OCI-LY3 (cell line): ENCODE measurements around the gene ACACA.
A peak's percentile ranks its signal among the peaks of the same experiment; 100 is the strongest.
"Not testable (repeated sequence)": the region's sequence is repeated elsewhere in the genome, so short reads cannot be mapped to it uniquely, and the experiment has no call there.

ENCODE experiments used
- H2AFZ ChIP-seq: fragments of 200-600, 300-600 bp; shearing (Covaris generic); 2 replicates; pipeline ENCODE4 v1.6.0; 2014; ENCODE audit warnings: antibody characterized with exemption, low read depth, low read length
- H3K27ac ChIP-seq: fragments of 200-600, 300-600 bp; sonication (generic); 2 replicates; pipeline ENCODE4 v1.5.1; 2014; ENCODE audit warnings: mild to moderate bottlenecking, low read length, moderate library complexity, mixed read lengths
- H3K27me3 ChIP-seq: fragments of 200-600, 300-600 bp; sonication (generic); 2 replicates; pipeline ENCODE4 v1.6.1; 2014; ENCODE audit warnings: low read depth, low read length, mixed read lengths
- H3K36me3 ChIP-seq: fragments of 200-600, 300-600 bp; sonication (generic); replicated peaks from 2 replicates; pipeline ENCODE3; 2014; ENCODE audit warnings: low read depth, low read length, mixed read lengths
- H3K4me1 ChIP-seq: fragments of 300-600, 200-600 bp; sonication (generic); 2 replicates; pipeline ENCODE4 v1.6.1; 2014; ENCODE audit warnings: low read length, mixed read lengths
- H3K4me2 ChIP-seq: fragments of 200-600, 300-600 bp; sonication (generic); 2 replicates; pipeline ENCODE4 v1.6.1; 2014; ENCODE audit warnings: low read length, mixed read lengths
- H3K4me3 ChIP-seq: fragments of 300-600, 200-600 bp; sonication (generic); 2 replicates; pipeline ENCODE4 v1.5.1; 2014; ENCODE audit warnings: antibody characterized with exemption, mild to moderate bottlenecking, low read length, moderate library complexity
- H3K79me2 ChIP-seq: fragments of 300-600, 200-600 bp; shearing (Covaris generic); 2 replicates; pipeline ENCODE4 v1.6.1; 2014; ENCODE audit warnings: mild to moderate bottlenecking, low read length, mixed read lengths
- H3K9ac ChIP-seq: fragments of 300-600, 200-600 bp; shearing (Covaris generic); 2 replicates; pipeline ENCODE4 v1.6.0; 2014; ENCODE audit warnings: mild to moderate bottlenecking, low read length, moderate library complexity
- H3K9me3 ChIP-seq: fragments of 200-600, 300-600 bp; shearing (Covaris generic); 2 replicates; pipeline ENCODE4 v1.6.1; 2014; ENCODE audit warnings: low read length, mixed read lengths; ENCODE audit not compliant: insufficient read depth
- H4K20me1 ChIP-seq: fragments of 200-600, 300-600 bp; sonication (generic); 2 replicates; pipeline ENCODE4 v1.6.1; 2016; ENCODE audit warnings: low read length, mixed read lengths; ENCODE audit not compliant: insufficient read depth
- EZH2phosphoT487 ChIP-seq: fragments of 200-600 bp; shearing (Covaris generic); IDR thresholded peaks from 2 replicates; pipeline ENCODE4 v1.6.1; 2018; ENCODE audit warnings: antibody characterized with exemption, mixed run types, low read depth
- TF ChIP-seq, protein P1 (sequence below): fragments of 200-600, 300-600 bp; sonication (generic); IDR thresholded peaks from 2 replicates; pipeline ENCODE4 v1.5.1; 2014; ENCODE audit warnings: antibody characterized with exemption, low read length, low read depth

The ACACA gene

DNA sequence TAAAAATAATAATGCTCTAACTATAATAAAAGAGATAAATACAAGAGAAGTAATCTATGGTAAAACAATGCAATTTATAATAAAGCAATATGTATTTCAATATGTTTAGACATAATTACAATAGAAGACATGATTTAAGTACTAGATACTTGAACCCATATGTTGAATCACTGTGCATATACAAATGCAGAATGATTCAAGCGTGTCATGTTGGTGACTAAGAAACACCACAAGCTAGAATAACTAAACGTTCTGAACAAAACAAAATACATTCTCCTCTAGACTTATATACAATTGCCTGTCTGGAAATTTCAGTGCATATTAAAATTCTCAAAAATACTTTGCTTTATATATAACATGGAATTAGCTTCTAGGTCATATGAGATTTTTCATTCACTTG, 11.2 kb upstream of the ACACA start:
- Histone ChIP-seq H3K9me3 (no peaks in the 10 kb centered on the region), H3K27me3 (no peaks in the 10 kb centered on the region), H3K4me2 (no peak overlapping the region), H3K79me2 (peaks cover 7% of the 10 kb centered on the region; the same call in 1 of the 2 replicates), H3K36me3 (peaks cover 23% of the 10 kb centered on the region), H2AFZ (no peak overlapping the region), H3K27ac (no peak overlapping the region), H4K20me1 (no peaks in the 10 kb centered on the region), H3K4me1 (peaks cover 5% of the 10 kb centered on the region; the same call in 1 of the 2 replicates), H3K4me3 (no peak overlapping the region), H3K9ac (no peak overlapping the region)
- TF ChIP-seq, protein P1, sequence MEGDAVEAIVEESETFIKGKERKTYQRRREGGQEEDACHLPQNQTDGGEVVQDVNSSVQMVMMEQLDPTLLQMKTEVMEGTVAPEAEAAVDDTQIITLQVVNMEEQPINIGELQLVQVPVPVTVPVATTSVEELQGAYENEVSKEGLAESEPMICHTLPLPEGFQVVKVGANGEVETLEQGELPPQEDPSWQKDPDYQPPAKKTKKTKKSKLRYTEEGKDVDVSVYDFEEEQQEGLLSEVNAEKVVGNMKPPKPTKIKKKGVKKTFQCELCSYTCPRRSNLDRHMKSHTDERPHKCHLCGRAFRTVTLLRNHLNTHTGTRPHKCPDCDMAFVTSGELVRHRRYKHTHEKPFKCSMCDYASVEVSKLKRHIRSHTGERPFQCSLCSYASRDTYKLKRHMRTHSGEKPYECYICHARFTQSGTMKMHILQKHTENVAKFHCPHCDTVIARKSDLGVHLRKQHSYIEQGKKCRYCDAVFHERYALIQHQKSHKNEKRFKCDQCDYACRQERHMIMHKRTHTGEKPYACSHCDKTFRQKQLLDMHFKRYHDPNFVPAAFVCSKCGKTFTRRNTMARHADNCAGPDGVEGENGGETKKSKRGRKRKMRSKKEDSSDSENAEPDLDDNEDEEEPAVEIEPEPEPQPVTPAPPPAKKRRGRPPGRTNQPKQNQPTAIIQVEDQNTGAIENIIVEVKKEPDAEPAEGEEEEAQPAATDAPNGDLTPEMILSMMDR: no peak
- no peak for TF ChIP-seq EZH2phosphoT487

DNA sequence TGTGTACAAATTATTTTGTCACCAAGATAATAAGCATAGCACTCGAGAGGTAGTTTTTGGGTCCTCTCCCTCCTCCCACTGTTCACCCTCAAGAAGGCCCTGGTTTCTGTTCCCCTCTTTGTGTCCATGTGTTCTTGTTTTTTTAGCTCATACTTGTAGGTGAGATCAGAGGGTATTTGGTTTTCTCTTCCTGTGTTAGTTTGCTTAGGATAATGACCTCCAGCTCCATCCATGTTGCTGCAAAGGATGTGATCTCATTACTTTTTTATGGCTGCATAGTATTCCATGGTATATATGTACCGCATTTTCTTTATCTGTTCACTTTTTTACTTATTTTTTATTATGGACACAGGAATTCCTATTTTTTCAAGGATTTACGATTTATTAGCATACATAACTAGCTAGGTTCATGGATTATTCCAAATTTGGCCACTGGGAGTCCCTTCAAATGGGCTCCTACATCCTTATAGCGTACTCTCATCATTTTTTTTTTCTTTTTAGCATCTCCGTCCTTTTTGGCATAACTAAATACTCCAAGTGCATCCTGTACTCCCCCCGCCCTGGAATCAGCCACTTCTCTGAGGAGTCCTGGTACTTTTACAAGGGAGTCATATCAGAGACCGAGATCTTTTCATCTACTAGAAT, 7.4 kb upstream of the ACACA start:
- Histone ChIP-seq H3K79me2 (peaks cover 17% of the 10 kb centered on the region), H3K4me1 (peaks cover 5% of the 10 kb centered on the region; the same call in 1 of the 2 replicates), H3K9me3 (no peaks in the 10 kb centered on the region), H4K20me1 (no peaks in the 10 kb centered on the region), H3K4me3 (no peak overlapping the region), H3K4me2 (no peak overlapping the region), H3K27ac (no peak overlapping the region), H3K27me3 (no peaks in the 10 kb centered on the region), H3K36me3 (peaks cover 25% of the 10 kb centered on the region), H3K9ac (no peak overlapping the region), H2AFZ (no peak overlapping the region)
- TF ChIP-seq, protein P1: 0 out of 2 replicates have a peak, but pooled peaks have one; percentile 7
- no peak for TF ChIP-seq EZH2phosphoT487

DNA sequence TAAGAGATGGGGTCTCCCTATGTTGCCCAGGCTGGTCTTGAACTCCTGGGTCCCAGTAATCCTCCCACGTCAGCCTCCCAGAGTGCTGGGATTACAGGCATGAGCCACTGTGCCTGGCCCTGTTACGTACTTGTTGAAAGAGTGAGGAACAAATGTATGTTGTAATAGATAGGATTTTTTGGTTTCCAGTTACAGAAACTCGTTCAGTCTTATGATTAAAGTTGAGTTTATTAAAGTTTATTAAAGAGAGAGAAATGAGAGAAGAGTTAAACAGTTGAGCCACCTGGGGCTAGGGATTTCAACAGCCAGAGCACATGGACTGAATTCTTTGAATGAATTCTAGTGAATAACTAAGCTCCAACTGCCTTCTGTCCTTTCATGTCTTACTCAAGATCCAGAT, 3.7 kb upstream of the ACACA start:
- Histone ChIP-seq H4K20me1 (no peaks in the 10 kb centered on the region), H3K79me2 (peaks cover 47% of the 10 kb centered on the region), H3K9ac (no peak overlapping the region), H3K9me3 (no peaks in the 10 kb centered on the region), H3K27ac (no peak overlapping the region), H2AFZ (no peak overlapping the region), H3K4me1 (peaks cover 16% of the 10 kb centered on the region), H3K4me2 (no peak overlapping the region), H3K36me3 (peaks cover 21% of the 10 kb centered on the region), H3K27me3 (no peaks in the 10 kb centered on the region), H3K4me3 (no peak overlapping the region)
- TF ChIP-seq, protein P1: no peak
- no peak for TF ChIP-seq EZH2phosphoT487

DNA sequence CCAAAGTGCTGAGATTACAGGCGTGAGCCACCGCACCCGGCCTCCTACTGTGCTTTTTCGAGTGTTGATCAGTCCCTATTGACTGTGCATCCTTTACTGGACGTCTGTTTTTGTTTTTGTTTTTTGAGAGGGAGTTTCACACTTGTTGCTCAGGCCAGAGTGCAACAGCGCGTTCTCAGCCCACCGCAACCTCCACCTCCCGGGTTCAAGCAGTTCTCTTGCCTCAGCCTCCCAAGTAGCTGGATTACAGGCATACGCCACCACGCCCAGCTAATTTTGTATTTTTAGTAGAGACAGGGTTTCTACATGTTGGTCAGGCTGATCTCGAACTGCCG, 1.5 kb upstream of the ACACA start:
- peaks cover 19% of the 10 kb centered on the region for H3K4me1 ChIP-seq
- H3K79me2 ChIP-seq: peaks cover 48% of the 10 kb centered on the region
- not testable (repeated sequence) for H3K27me3 ChIP-seq, H3K9ac ChIP-seq, H3K27ac ChIP-seq, H3K9me3 ChIP-seq, H2AFZ ChIP-seq, H4K20me1 ChIP-seq
- H3K4me3 ChIP-seq: peak overlapping the region; percentile 85; the same call in 1 of the 2 replicates
- peaks cover 13% of the 10 kb centered on the region for H3K36me3 ChIP-seq
- peak overlapping the region; percentile 80 for H3K4me2 ChIP-seq
